HG02588 (cell line): ENCODE results near the gene SMIM44.
"Not testable (repeated sequence)": the region's sequence is repeated elsewhere in the genome, so short reads cannot be mapped to it uniquely, and the experiment has no call there.

Experiments
- ATAC-seq: cut with Tn5 transposase; IDR thresholded peaks from one replicate; pipeline ENCODE4 v1.9.1; 2021; ENCODE audit warnings: mild to moderate bottlenecking, moderate library complexity; ENCODE audit not compliant: unreplicated experiment

SMIM44 gene

GRCh38 chr19:3459089-3459881 lies 24.0 kb downstream of the SMIM44 start:
- ATAC-seq: no peak

DNA sequence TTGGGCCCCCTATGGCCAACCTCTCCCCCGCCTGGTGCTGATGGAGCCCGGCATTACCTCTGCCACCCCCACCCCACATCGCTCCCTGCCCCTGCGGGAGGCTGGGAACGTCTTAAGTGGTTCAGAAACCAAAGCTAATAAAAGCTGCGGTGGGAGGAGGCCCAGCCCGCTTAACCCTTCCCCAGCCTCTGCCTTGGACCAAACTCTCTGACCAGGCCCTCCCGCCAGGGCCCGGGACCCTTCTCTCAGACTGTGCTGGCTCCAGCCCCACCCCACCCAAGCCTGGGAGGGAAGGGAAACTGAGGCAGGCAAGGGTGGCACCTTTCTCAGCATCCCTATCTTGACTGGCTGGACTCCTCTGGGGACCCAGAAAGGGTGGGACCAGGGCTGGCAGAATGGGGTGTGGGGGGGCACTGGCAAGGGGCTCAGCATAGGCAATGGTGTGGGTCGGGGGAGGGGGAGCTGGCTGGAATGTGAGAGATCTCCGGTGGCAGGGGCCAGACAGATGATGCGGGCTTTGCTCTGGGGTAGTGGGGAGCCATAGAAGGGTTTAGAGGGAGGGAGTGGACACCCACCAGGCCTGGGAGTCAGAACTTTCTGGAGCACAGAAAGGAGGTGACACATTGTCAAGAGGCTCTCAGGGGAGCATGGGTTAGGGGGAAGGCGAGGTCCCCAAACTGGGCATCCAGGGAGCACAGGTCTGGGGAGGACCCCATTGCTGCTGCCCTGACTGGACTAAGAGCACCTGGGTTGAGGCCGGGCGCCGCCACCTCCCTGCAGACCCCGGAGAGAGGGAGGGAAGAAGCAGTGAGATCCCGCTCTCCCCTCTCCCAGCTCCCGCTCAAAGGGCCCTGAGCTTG lies 24.8 kb downstream of the SMIM44 start:
- no peak for ATAC-seq

- no peak for ATAC-seq
Observed at GRCh38 chr19:3457528-3458228, 25.6 kb downstream of the SMIM44 start.

DNA sequence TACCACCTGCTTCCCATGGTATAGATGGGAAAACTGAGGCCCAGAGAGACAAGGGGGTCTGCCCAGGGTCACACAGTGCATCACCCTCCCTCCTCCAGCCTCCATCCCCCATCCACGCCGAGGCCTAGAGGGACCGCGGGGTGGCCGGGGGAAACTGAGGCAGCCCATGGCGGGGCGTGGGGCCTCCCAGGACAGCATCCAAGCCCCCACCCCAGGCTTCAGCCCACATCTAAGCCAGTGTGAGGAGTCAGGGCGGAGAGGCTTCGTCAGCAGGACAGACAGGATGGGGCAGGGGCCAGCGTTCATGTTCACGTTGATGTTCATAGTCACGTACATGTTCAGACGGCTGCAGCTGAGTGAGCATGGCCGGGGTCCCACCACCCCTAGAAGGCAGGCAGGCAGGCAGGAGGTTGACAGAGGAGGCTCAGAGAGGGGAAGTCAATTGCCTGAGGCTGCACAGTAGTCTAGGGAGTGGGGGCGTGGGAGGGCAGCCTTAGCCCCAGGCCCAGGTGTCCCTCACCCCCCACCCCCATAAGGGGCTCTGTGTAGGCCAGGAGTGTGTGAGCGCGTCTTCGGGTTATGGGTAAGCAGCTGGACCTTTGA lies 26.2 kb downstream of the SMIM44 start:
- no peak for ATAC-seq

- ATAC-seq: no peak
Observed at GRCh38 chr19:3455960-3456601, 27.2 kb downstream of the SMIM44 start.

- ATAC-seq: no peak
Observed at GRCh38 chr19:3455393-3455955, 27.8 kb downstream of the SMIM44 start.

DNA sequence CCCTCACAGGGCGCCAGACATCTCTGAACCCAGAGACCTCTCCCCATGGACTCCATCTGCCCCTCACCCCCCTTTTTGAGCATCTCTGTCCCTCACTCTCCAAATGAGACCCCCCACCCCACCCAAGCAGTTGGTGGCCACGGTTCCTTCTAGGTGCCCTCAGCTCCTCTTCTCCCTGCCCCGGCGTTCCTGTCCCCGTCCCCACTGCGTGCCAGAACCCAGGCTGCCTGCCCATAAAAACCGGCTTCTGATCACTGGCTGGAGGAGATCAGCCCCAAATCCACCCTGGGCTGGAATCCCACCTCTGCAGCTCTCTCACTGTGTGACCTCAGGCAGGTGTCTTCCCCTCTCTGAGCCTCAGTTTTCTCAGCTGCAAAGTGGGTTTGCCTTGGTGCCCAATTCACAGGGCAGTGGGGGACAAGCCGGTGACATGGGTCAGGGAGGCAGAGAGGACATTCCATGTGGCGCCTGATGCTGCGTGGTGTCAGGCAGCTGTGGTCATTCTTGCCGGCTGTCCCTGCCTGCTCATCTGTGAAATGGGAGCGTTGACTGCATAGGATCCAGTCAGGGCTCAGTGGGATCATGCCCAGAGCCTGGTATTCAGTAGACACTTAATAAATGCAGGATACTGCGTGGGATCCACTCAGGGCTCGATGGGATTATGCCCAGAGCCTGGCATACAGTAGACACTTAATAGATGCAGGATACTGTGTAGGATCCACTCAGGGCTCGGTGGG lies 28.4 kb downstream of the SMIM44 start:
- no peak for ATAC-seq

GRCh38 chr19:3453840-3454239 lies 29.4 kb downstream of the SMIM44 start:
- ATAC-seq: no peak

DNA sequence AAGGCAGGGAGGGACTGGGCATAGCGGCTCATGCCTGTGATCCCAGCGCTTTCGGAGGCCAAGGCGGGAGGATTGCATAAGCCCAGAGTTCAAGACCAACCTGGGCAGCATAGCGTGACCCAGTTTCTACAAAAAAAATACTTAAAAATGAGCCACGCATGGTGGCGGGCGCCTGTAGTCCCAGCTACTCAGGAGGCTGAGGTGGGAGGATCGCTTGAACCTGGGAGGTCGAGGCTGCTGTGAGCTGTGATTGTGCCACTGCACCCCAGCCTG lies 30.4 kb downstream of the SMIM44 start:
- not testable (repeated sequence) for ATAC-seq

DNA sequence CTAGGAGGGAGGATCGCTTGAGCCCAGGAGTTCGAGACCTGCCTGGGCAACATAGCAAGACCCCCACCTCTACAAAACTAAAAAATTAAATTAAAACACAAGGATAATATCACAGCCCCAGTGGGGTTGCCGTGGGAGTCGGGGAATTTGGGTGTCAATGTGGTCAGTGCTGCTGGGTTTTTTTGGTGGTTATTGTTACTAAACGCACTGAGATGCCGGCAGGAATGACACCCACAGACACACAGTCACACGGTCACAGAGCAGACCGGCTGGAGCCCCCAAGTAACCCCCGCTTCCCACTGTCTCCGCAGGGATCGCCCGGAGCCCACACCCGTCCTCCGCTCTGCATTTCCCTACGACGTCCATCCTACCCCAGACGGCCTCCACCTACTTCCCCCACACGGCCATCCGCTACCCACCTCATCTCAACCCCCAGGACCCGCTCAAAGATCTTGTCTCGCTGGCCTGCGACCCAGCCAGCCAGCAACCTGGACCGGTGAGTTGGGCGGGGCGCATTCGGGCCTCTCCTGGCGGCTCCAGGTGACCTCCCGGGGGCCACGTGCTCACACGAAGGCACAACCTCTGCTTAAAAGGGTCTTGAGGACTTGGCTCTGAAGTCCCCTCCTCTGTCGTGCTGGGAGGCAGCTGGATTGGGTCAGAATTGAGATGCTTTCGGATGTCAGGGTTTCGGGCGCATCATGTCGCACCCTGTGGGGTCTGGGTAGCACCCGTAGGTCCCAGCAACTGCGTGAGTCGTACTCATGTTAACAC lies 30.9 kb downstream of the SMIM44 start:
- ATAC-seq: no peak

- ATAC-seq: no peak
Observed at GRCh38 chr19:3451451-3451866, 31.8 kb downstream of the SMIM44 start.

- no peak for ATAC-seq
Observed at GRCh38 chr19:3450796-3451411, 32.3 kb downstream of the SMIM44 start.

DNA sequence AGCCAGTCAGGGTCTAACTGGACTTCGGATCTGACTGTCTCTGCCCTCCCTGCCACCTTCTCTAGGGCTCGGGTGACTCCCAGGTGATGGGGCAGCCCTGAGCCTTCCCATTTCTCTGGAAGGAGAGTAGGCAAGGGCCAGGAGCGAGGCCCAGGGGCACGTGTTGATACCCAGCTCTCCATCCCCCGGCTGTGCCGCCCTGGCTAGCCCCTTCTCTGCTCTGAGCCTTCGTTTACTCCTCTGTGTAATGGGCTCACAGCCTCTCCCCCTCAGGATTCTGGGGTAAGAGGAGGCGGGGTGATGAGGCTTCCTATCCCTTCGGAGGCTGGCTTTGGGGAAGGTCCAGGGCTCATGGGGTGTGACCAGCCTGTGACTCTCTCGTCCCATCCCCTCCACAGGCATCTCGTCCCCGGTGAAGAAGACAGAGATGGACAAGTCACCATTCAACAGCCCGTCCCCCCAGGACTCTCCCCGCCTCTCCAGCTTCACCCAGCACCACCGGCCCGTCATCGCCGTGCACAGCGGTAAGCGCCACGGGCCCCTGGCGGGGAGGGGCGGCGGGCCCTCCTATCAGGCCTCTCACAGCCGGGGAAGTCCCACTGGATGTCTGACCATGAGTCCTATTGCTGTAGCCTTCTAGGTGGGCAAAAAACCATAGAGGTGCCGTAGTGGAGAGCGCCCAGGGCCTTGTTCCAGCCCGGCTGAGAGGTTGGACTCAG lies 34.5 kb downstream of the SMIM44 start:
- no peak for ATAC-seq

- not testable (repeated sequence) for ATAC-seq
Observed at GRCh38 chr19:3446657-3447056, 36.6 kb downstream of the SMIM44 start.

GRCh38 chr19:3444695-3445234 lies 38.5 kb downstream of the SMIM44 start:
- ATAC-seq: no peak

DNA sequence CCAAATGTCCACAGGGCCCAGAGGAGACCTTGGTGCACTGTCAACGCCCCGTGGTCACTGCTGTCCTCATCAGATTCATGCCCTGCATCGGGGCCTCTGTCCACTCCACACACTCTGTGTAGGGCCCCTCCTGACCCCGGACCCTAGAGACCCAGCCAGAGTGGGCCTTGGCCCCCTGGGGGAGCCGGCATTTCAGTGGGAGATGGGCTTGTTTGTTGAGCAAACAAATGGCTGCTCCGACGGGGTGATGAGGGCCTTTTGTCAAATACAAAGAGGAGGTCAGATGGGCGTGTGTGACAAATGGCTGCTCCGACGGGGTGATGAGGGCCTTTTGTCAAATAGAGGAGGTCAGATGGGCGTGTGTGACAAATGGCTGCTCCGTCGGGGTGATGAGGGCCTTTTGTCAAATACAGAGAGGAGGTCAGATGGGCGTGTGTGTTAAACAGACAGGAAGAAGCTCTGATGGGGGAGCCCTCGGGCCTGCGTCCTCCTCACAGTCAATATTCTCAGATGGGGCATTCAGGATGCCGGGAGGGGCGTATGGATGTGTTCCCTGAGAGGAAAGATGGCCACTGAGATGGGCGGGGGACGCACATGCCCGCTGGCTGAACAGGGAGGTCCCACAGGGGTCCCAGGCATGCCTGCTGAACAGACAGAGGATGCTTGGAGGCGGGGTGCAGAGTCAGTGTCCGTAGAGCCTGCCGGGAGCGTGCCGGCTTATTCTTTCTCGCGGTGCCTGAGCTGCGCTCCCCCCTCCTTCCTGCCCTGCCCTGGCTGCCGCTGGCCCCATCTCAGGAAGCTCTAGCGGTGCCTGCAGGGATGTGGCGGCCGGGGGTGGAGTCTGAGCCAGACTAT lies 39.2 kb downstream of the SMIM44 start:
- ATAC-seq: no peak
